Liver (tissue), 9 donors: ENCODE results near the gene TRMO. TPM values are rescaled to one million over a fixed set of nuclear protein-coding genes. Genes with fewer than 3 reads are reported as not detected.

Experiments
- DNase-seq: peaks from one replicate; pipeline ENCODE4 v3.0.0-alpha.2; 2017; ENCODE audit warnings: low spot score
- H3K27ac ChIP-seq, 2 donors: one replicate each; pipeline ENCODE4 v1.7.0; 2013; ENCODE audit warnings: inconsistent platforms in 2 of 2, low read length in 2 of 2, control low read depth in 1 of 2, low read depth in 1 of 2, mild to moderate bottlenecking in 1 of 2
- H3K27me3 ChIP-seq, 4 donors: one replicate each; pipeline versions ENCODE4 v1.6.1 to v1.7.0; 2013; ENCODE audit warnings: low read length in 3 of 4, inconsistent platforms in 1 of 4, mild to moderate bottlenecking in 1 of 4, moderate library complexity in 1 of 4; ENCODE audit not compliant: control insufficient read depth in 4 of 4, insufficient read depth in 4 of 4
- H3K36me3 ChIP-seq, 4 donors: one replicate each; pipeline versions ENCODE4 v1.6.1 to v1.7.0; 2013; ENCODE audit warnings: low read length in 3 of 4, mild to moderate bottlenecking in 3 of 4, low read depth in 1 of 4, moderate library complexity in 1 of 4; ENCODE audit not compliant: control insufficient read depth in 4 of 4, insufficient read depth in 3 of 4
- H3K4me1 ChIP-seq, 4 donors: one replicate each; pipeline versions ENCODE4 v1.6.1 to v1.7.0; 2013; ENCODE audit warnings: low read length in 3 of 4, mild to moderate bottlenecking in 3 of 4, moderate library complexity in 1 of 4; ENCODE audit not compliant: control insufficient read depth in 4 of 4, insufficient read depth in 4 of 4
- H3K4me3 ChIP-seq, 3 donors: one replicate each; pipeline versions ENCODE4 v1.6.1 to v1.7.0; 2013; ENCODE audit warnings: low read length in 3 of 3, control low read depth in 1 of 3, low read depth in 1 of 3, mild to moderate bottlenecking in 1 of 3
- H3K9ac ChIP-seq, 2 donors: one replicate each; pipeline ENCODE4 v1.7.0; 2013; ENCODE audit warnings: low read length in 2 of 2, mild to moderate bottlenecking in 2 of 2, moderate library complexity in 2 of 2, control low read depth in 1 of 2, low read depth in 1 of 2
- H3K9me3 ChIP-seq, 4 donors: one replicate each; pipeline versions ENCODE4 v1.6.1 to v1.7.0; 2013; ENCODE audit warnings: low read length in 3 of 4; ENCODE audit not compliant: control insufficient read depth in 4 of 4
- EGR1 ChIP-seq, 2 donors: IDR thresholded peaks; 2 replicates each; pipeline ENCODE4 v1.6.1; 2016 to 2018; ENCODE audit warnings: antibody characterized with exemption in 2 of 2, low read depth in 2 of 2
- FOXA1 ChIP-seq: IDR thresholded peaks from 2 replicates; pipeline ENCODE4 v1.6.1; 2016; ENCODE audit warnings: antibody characterized with exemption
- FOXA2 ChIP-seq: IDR thresholded peaks from 2 replicates; pipeline ENCODE4 v1.6.1; 2016; ENCODE audit warnings: antibody characterized with exemption
- GABPA ChIP-seq, 2 donors: IDR thresholded peaks in 1 of 2; conservative IDR thresholded peaks in 1 of 2; 2 replicates each; pipeline ENCODE4 v1.6.1; 2016; ENCODE audit warnings: antibody characterized with exemption in 2 of 2, mild to moderate bottlenecking in 1 of 2, moderate library complexity in 1 of 2
- HNF4A ChIP-seq, 2 donors: conservative IDR thresholded peaks; 2 replicates each; pipeline ENCODE4 v1.6.1; 2016; ENCODE audit warnings: antibody characterized with exemption in 2 of 2, mild to moderate bottlenecking in 2 of 2
- HNF4G ChIP-seq: IDR thresholded peaks from 2 replicates; pipeline ENCODE4 v1.6.1; 2016; ENCODE audit warnings: antibody characterized with exemption
- JUND ChIP-seq, 2 donors: IDR thresholded peaks; 2 replicates each; pipeline ENCODE4 v1.6.1; 2016; ENCODE audit warnings: antibody characterized with exemption in 2 of 2
- NR2F2 ChIP-seq: IDR thresholded peaks from 2 replicates; pipeline ENCODE4 v1.6.1; 2016; ENCODE audit warnings: antibody characterized with exemption
- RAD21 ChIP-seq, 2 donors: IDR thresholded peaks; 2 replicates each; pipeline ENCODE4 v1.6.1; 2016; ENCODE audit warnings: antibody characterized with exemption in 2 of 2, mild to moderate bottlenecking in 2 of 2
- SP1 ChIP-seq: IDR thresholded peaks from 2 replicates; pipeline ENCODE4 v1.6.1; 2018; ENCODE audit warnings: antibody characterized with exemption, mild to moderate bottlenecking
- TAF1 ChIP-seq: conservative IDR thresholded peaks from 2 replicates; pipeline ENCODE4 v1.6.1; 2016; ENCODE audit warnings: antibody characterized with exemption, mild to moderate bottlenecking
- WGBS: extraction: QIAGEN DNeasy Blood & Tissue Kit; methylation state at CpG from one replicate; pipeline ENCODE4 v1.1.7; 2013; 5-methylcytosine and 5-hydroxymethylcytosine counted together
- polyA plus RNA-seq, 2 donors: library from polyadenylated mRNA; stranded (reverse) in 1 of 2; unstranded in 1 of 2; fragments of 200-250 nt in 1 of 2; fragments of >200 nt in 1 of 2; fragmentation: Nextera tagmentation in 1 of 2; extraction: Ambion mirVana in 1 of 2; gene quantifications; one replicate each; pipeline versions ENCODE4 v1.2.1 to v1.2.3, GENCODE V29; 2013 to 2015
- total RNA-seq, 2 donors: library from RNA; depleted of rRNA; stranded (reverse); fragments of >200 nt; gene quantifications; one replicate each; pipeline ENCODE4 v1.2.3, GENCODE V29; 2014
- TF ChIP-seq, protein P1 (sequence below): IDR thresholded peaks from 2 replicates; pipeline ENCODE4 v1.6.1; 2016; ENCODE audit warnings: antibody characterized with exemption, mild to moderate bottlenecking
- TF ChIP-seq, protein P2 (sequence below): IDR thresholded peaks from 2 replicates; pipeline ENCODE4 v1.6.1; 2016; ENCODE audit warnings: antibody characterized with exemption
- TF ChIP-seq, protein P3 (sequence below): fragments of 150-350 bp; IDR thresholded peaks from 2 replicates; pipeline ENCODE4 v1.5.1; 2017; ENCODE audit warnings: improper control_type of control experiment, low read depth, low read length; ENCODE audit not compliant: missing input control
- donor health status: healthy.
- donor health status: healthy.
- donor health status: healthy.
- donor health status: healthy.
- donor health status: healthy.

TRMO gene
- total and polyA plus RNA-seq, 4 donors = 7.0 to 13.2 (median 9.7) TPM

DNA sequence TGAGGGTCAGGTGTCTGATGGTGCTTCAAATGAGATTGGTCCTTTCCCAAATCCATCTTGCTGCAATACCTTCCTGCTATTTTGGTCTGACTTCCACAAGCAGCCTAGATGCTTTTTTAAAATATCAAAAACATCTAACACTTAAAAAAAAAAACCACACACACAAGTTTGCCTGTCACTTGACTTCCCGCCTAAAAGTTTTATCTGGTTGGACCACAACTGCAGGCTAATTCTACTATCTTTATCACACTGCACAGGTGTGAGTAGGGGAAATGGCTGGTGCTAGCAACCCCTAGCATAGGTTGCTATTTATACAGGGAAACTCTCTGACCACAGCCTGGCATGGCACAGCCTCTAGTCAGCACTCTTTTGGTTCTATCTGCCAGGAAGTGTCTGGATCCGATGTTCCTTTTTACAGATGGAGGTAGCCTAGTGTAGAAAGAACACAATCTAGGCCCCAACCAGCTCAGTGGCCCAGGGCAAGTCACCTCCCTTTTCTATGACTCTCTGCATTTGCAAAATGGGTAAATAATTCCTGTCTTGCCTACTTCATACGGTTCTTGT lies 15.9 kb upstream of the TRMO start, which contains the start of gene HEMGN (continued):
- TF ChIP-seq, protein P1, sequence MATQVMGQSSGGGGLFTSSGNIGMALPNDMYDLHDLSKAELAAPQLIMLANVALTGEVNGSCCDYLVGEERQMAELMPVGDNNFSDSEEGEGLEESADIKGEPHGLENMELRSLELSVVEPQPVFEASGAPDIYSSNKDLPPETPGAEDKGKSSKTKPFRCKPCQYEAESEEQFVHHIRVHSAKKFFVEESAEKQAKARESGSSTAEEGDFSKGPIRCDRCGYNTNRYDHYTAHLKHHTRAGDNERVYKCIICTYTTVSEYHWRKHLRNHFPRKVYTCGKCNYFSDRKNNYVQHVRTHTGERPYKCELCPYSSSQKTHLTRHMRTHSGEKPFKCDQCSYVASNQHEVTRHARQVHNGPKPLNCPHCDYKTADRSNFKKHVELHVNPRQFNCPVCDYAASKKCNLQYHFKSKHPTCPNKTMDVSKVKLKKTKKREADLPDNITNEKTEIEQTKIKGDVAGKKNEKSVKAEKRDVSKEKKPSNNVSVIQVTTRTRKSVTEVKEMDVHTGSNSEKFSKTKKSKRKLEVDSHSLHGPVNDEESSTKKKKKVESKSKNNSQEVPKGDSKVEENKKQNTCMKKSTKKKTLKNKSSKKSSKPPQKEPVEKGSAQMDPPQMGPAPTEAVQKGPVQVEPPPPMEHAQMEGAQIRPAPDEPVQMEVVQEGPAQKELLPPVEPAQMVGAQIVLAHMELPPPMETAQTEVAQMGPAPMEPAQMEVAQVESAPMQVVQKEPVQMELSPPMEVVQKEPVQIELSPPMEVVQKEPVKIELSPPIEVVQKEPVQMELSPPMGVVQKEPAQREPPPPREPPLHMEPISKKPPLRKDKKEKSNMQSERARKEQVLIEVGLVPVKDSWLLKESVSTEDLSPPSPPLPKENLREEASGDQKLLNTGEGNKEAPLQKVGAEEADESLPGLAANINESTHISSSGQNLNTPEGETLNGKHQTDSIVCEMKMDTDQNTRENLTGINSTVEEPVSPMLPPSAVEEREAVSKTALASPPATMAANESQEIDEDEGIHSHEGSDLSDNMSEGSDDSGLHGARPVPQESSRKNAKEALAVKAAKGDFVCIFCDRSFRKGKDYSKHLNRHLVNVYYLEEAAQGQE = no peak
- TF ChIP-seq, protein P2, sequence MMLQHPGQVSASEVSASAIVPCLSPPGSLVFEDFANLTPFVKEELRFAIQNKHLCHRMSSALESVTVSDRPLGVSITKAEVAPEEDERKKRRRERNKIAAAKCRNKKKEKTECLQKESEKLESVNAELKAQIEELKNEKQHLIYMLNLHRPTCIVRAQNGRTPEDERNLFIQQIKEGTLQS = no peak
- no peak for TF ChIP-seq GABPA (IDR thresholded peaks at IDR 0.05 in 1 of 2, conservative IDR thresholded peaks at IDR 0.05 in 1 of 2)
- no peak for TF ChIP-seq HNF4G
- no peak for TF ChIP-seq SP1
- no peak for TF ChIP-seq JUND (IDR thresholded peaks at IDR 0.05)
- TF ChIP-seq FOXA2 = no peak
- no peak for TF ChIP-seq NR2F2
- no peak for TF ChIP-seq RAD21 (IDR thresholded peaks at IDR 0.05)

DNA sequence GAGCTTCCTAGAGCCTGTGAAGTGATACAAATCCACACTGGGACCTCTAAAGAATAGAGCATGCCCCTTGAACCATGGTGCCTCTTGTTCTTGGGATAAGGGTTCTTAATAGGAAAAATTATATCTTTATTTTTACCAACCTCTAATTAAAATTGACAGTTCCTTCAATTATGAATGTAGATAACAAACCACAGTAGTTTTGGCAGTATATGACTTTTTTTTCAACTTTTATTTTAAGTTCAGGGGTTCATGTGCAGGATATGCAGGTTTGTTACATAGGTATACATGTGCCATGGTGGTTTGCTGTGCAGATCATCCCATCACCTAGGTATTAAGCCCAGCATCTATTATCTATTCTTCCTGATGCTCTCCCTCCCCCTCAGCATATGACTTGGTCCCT lies 14.7 kb upstream of the TRMO start:
- TF ChIP-seq EGR1 (IDR thresholded peaks at IDR 0.05; ENCODE audit: low read depth in 2 of 2) (no peak), NR2F2 (no peak), HNF4G (no peak), TAF1 (no peak), FOXA1 (no peak), HNF4A (conservative IDR thresholded peaks at IDR 0.05) (no peak), GABPA (IDR thresholded peaks at IDR 0.05 in 1 of 2, conservative IDR thresholded peaks at IDR 0.05 in 1 of 2) (no peak)
- TF ChIP-seq, protein P3, sequence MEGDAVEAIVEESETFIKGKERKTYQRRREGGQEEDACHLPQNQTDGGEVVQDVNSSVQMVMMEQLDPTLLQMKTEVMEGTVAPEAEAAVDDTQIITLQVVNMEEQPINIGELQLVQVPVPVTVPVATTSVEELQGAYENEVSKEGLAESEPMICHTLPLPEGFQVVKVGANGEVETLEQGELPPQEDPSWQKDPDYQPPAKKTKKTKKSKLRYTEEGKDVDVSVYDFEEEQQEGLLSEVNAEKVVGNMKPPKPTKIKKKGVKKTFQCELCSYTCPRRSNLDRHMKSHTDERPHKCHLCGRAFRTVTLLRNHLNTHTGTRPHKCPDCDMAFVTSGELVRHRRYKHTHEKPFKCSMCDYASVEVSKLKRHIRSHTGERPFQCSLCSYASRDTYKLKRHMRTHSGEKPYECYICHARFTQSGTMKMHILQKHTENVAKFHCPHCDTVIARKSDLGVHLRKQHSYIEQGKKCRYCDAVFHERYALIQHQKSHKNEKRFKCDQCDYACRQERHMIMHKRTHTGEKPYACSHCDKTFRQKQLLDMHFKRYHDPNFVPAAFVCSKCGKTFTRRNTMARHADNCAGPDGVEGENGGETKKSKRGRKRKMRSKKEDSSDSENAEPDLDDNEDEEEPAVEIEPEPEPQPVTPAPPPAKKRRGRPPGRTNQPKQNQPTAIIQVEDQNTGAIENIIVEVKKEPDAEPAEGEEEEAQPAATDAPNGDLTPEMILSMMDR = no peak

DNA sequence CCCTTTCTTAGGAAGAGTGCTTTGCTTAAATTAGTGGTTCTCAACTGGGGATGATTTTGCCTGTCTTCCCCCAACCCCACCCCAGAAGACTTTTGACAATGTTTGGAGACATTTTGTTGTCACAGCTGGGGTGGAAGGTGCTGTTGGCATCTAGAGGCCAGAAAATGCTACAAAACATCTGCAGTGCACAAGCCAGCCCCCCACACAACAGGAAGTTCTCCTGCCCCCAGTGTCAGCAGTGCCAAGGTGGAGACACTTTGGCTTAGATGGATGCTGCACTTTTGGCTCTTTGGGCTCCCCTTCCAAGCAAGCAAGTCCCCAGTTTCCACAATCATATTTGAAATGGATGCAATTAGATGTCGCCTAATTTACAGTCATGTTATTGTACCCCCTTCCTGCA lies 13.0 kb upstream of the TRMO start:
- Histone ChIP-seq H3K9me3 (no peaks in the 10 kb centered on the region), H3K4me1 (no peaks in the 10 kb centered on the region), H3K4me3 (no peak overlapping the region), H3K9ac (no peak overlapping the region), H3K27ac (no peak overlapping the region), H3K36me3 (no peaks in the 10 kb centered on the region), H3K27me3 (peaks cover 0 to 2% (median 0%) of the 10 kb centered on the region in 4 donors)
- no peak for TF ChIP-seq HNF4G
- DNase-seq = no peak
- 68% methylated on average over 1 of the region's 1 CpG for WGBS

More for the DNA sequence above, 14.7 kb upstream of the TRMO start:
- no peaks in the 10 kb centered on the region for H3K36me3 ChIP-seq
- no peak for DNase-seq
- H3K4me1 ChIP-seq = no peaks in the 10 kb centered on the region
- H3K9me3 ChIP-seq = no peaks in the 10 kb centered on the region
- H3K27me3 ChIP-seq = peaks cover 0 to 2% (median 0%) of the 10 kb centered on the region in 4 donors
- H3K4me3 ChIP-seq = no peak overlapping the region
- H3K9ac ChIP-seq = no peak overlapping the region
- H3K27ac ChIP-seq = no peak overlapping the region
